SK-N-SH (cell line): ENCODE results near the gene PCSK2. TPM values are rescaled to one million over a fixed set of nuclear protein-coding genes. Genes with fewer than 3 reads are reported as not detected.

Experiments used
- CTCF ChIA-PET: fragments of 300-600, 350-600 bp; formaldehyde crosslinking; extraction: SDS; loops from one replicate; lab custom pipeline; 2021; lab: Yijun Ruan, JAX
- POLR2A ChIA-PET: fragments of 350-600 bp; sonication (Branson Sonifier 250); formaldehyde crosslinking; extraction: SDS; loops from one replicate; lab custom pipeline; 2020; ENCODE audit warnings: antibody characterized with exemption, inconsistent platforms; lab: Yijun Ruan, JAX
- DNase-seq: peaks from one replicate; pipeline ENCODE4 v3.0.0; 2012
- H2AFZ ChIP-seq: fragments of 200-600 bp; sonication (generic); 2 replicates; pipeline ENCODE4 v1.8.1; 2016; ENCODE audit warnings: antibody characterized with exemption, mild to moderate bottlenecking, low read depth
- H3F3A ChIP-seq: fragments of 200-600 bp; sonication (generic); replicated peaks from 2 replicates; pipeline ENCODE3; 2016; ENCODE audit warnings: antibody characterized with exemption, mild to moderate bottlenecking; ENCODE audit not compliant: insufficient read depth
- H3K27ac ChIP-seq, 2 experiments: fragments of 200-500 bp in 1 of 2; fragments of 200-600 bp in 1 of 2; sonication (Bioruptor generic) in 1 of 2; sonication (generic), shearing (Covaris generic) in 1 of 2; 2 replicates each; pipeline versions ENCODE4 v1.5.1 to v1.6.1; 2014 to 2016; ENCODE audit warnings: low read depth in 2 of 2, inconsistent platforms in 1 of 2, low read length in 1 of 2, mild to moderate bottlenecking in 1 of 2, mixed read lengths in 1 of 2
- H3K27me3 ChIP-seq: fragments of 200-600 bp; sonication (generic), shearing (Covaris generic); 2 replicates; pipeline ENCODE4 v1.6.1; 2016; ENCODE audit warnings: mixed run types; ENCODE audit not compliant: insufficient read depth
- H3K36me3 ChIP-seq, 2 experiments: fragments of 200-500 bp in 1 of 2; fragments of 200-600 bp in 1 of 2; sonication (Bioruptor generic) in 1 of 2; sonication (generic) in 1 of 2; replicated peaks in 1 of 2; 2 replicates each; pipeline versions ENCODE3 to v1.5.1; 2014 to 2016; ENCODE audit warnings: low read length in 1 of 2, mild to moderate bottlenecking in 1 of 2; ENCODE audit not compliant: insufficient read depth in 2 of 2, control insufficient read depth in 1 of 2
- H3K4me1 ChIP-seq, 2 experiments: fragments of 200-500 bp in 1 of 2; fragments of 200-600 bp in 1 of 2; sonication (Bioruptor generic) in 1 of 2; sonication (generic), shearing (Covaris generic) in 1 of 2; 2 replicates each; pipeline versions ENCODE4 v1.5.1 to v1.6.1; 2014 to 2016; ENCODE audit warnings: low read depth in 1 of 2, low read length in 1 of 2, mixed run types in 1 of 2; ENCODE audit not compliant: insufficient read depth in 2 of 2, control insufficient read depth in 1 of 2
- H3K4me2 ChIP-seq: fragments of 200-600 bp; sonication (generic), shearing (Covaris generic); 2 replicates; pipeline ENCODE4 v1.6.1; 2017; ENCODE audit warnings: mixed run types
- H3K4me3 ChIP-seq, 2 experiments: fragments of 200-500 bp in 1 of 2; fragments of 200-600 bp in 1 of 2; sonication (Bioruptor generic) in 1 of 2; sonication (generic), shearing (Covaris generic) in 1 of 2; 2 replicates each; pipeline versions ENCODE4 v1.5.1 to v1.8.1; 2014 to 2016; ENCODE audit warnings: low read depth in 2 of 2, inconsistent platforms in 1 of 2, low read length in 1 of 2, mild to moderate bottlenecking in 1 of 2, mixed read lengths in 1 of 2, moderate library complexity in 1 of 2
- H3K79me2 ChIP-seq: fragments of 200-600 bp; sonication (generic); 2 replicates; pipeline ENCODE4 v1.8.1; 2017; ENCODE audit warnings: mild to moderate bottlenecking; ENCODE audit not compliant: insufficient read depth
- H3K9ac ChIP-seq: fragments of 200-600 bp; sonication (generic); 2 replicates; pipeline ENCODE4 v1.6.1; 2017; ENCODE audit warnings: mixed run types
- H3K9me2 ChIP-seq: fragments of 200-600 bp; sonication (generic); 2 replicates; pipeline ENCODE4 v1.6.1; 2017; ENCODE audit warnings: mixed run types
- H3K9me3 ChIP-seq: fragments of 200-600 bp; sonication (generic); 2 replicates; pipeline ENCODE4 v1.6.1; 2017; ENCODE audit warnings: mixed run types, mild to moderate bottlenecking, moderate library complexity
- H4K20me1 ChIP-seq: fragments of 200-600 bp; sonication (generic); 2 replicates; pipeline ENCODE4 v1.6.1; 2017; ENCODE audit warnings: mild to moderate bottlenecking, mixed run types; ENCODE audit not compliant: insufficient read depth
- CHD2 ChIP-seq: fragments of 150-350 bp; IDR thresholded peaks from 2 replicates; pipeline ENCODE4 v1.6.1; 2018; ENCODE audit warnings: low read length; ENCODE audit not compliant: partially characterized antibody
- EZH2phosphoT487 ChIP-seq: fragments of 200-600 bp; sonication (generic); IDR thresholded peaks from 2 replicates; pipeline ENCODE4 v1.6.1; 2017; ENCODE audit warnings: low read depth, mixed run types, mild to moderate bottlenecking, antibody characterized with exemption, moderate library complexity, borderline replicate concordance
- FOXJ3 ChIP-seq: sonication (generic); formaldehyde crosslinking; IDR thresholded peaks from 2 replicates; pipeline ENCODE4 v1.5.1; 2020; ENCODE audit warnings: mild to moderate bottlenecking, missing genetic modification reagents
- IRF3 ChIP-seq: fragments of 150-350 bp; IDR thresholded peaks from 2 replicates; pipeline ENCODE4 v1.6.1; 2016; ENCODE audit warnings: mild to moderate bottlenecking, low read depth, low read length
- JUND ChIP-seq: IDR thresholded peaks from 2 replicates; pipeline ENCODE4 v1.4.0; 2012
- MEF2A ChIP-seq: IDR thresholded peaks from 2 replicates; pipeline ENCODE4 v1.4.0; 2012; ENCODE audit warnings: low read depth, borderline replicate concordance
- NRF1 ChIP-seq: IDR thresholded peaks from 2 replicates; pipeline ENCODE4 v1.6.1; 2012; ENCODE audit warnings: low read depth, mild to moderate bottlenecking, low read length
- PBX3 ChIP-seq: IDR thresholded peaks from 2 replicates; pipeline ENCODE4; 2012
- POLR2AphosphoS5 ChIP-seq: IDR thresholded peaks from 2 replicates; pipeline ENCODE4 v1.6.1; 2012; ENCODE audit warnings: low read depth, low read length
- RAD21 ChIP-seq: IDR thresholded peaks from 2 replicates; pipeline ENCODE4 v1.6.1; 2012; ENCODE audit warnings: mild to moderate bottlenecking, low read length
- TCF12 ChIP-seq: IDR thresholded peaks from 2 replicates; pipeline ENCODE4 v1.4.0; 2012
- USF1 ChIP-seq: IDR thresholded peaks from 2 replicates; pipeline ENCODE4 v1.4.0; 2012; ENCODE audit warnings: low read depth, borderline replicate concordance
- YY1 ChIP-seq: IDR thresholded peaks from 2 replicates; pipeline ENCODE4 v1.4.0; 2012; ENCODE audit warnings: low read depth, mild to moderate bottlenecking
- WGBS: methylation state at CpG from one replicate; pipeline ENCODE4 v1.1.6; 2017; ENCODE audit warnings: low lambda C conversion rate; 5-methylcytosine and 5-hydroxymethylcytosine counted together
- polyA plus RNA-seq, 3 experiments: library from polyadenylated mRNA; depleted of rRNA; stranded (reverse); fragments of >200 nt; gene quantifications; 2 replicates each; pipeline ENCODE4 v1.2.3, GENCODE V29; 2012
- TF ChIP-seq, protein P1 (sequence below): fragments of 150-350 bp; IDR thresholded peaks from 2 replicates; pipeline ENCODE4 v1.6.1; 2017; ENCODE audit warnings: antibody characterized with exemption, low read length, low read depth, borderline replicate concordance

Gene PCSK2
- polyA plus RNA-seq, 1 of the 3 experiments (the other 2 are of a cell fraction): not detected

GRCh38 chr20:17449031-17449430 is 222.2 kb downstream of the PCSK2 start:
- H2AFZ ChIP-seq: no peak overlapping the region
- H3K27me3 ChIP-seq: 0 out of 2 replicates have a peak, but pooled peaks cover 7% of the 10 kb centered on the region
- H3F3A ChIP-seq: no peaks in the 10 kb centered on the region
- no peak for DNase-seq
- 15% methylated on average over 2 of the region's 2 CpGs for WGBS
- no peak overlapping the region for H3K27ac ChIP-seq
- H3K4me2 ChIP-seq: no peak overlapping the region
- H3K9ac ChIP-seq: no peak overlapping the region
- ChIA-PET POLR2A (no interaction called here), CTCF (interaction anchor here (1.3 to 1.8 kb wide), 2 partner anchors 16 to 18 kb away, joined by 3 to 6 read pairs; no protein-coding TSS in a partner anchor)
- H3K4me1 ChIP-seq: no peaks in the 10 kb centered on the region
- no peak overlapping the region for H3K4me3 ChIP-seq
- no peaks in the 10 kb centered on the region for H3K9me3 ChIP-seq
- no peaks in the 10 kb centered on the region for H3K79me2 ChIP-seq
- no peaks in the 10 kb centered on the region for H4K20me1 ChIP-seq
- TF ChIP-seq FOXJ3 (CRISPR knock-in tag) (no peak), RAD21 (no peak), YY1 (no peak), IRF3 (no peak), EZH2phosphoT487 (no peak), MEF2A (no peak)
- H3K36me3 ChIP-seq: no peaks in the 10 kb centered on the region
- no peaks in the 10 kb centered on the region for H3K9me2 ChIP-seq

DNA sequence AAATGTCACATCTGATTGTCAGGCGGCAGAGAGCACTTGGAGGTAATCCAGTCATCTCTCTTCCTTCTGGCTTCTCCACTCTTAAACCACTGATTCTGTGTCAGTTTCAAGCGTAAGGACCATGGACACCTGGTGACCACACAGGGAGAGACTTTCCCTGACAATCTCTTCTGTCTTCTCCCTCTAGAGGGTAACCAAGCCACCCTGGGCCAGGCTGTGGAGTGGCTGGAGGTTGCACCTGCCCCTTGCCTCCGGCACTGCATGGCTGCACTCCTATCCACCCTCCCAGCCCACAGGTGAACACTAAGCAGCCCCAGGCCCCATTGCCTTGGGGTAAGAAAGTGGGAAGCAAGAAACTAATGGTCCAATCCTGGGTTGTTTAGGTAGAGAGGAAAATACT is 225.6 kb downstream of the PCSK2 start:
- Histone ChIP-seq H3K27me3 (no peaks in the 10 kb centered on the region), H3K27ac (no peak overlapping the region), H2AFZ (no peak overlapping the region), H3K36me3 (no peaks in the 10 kb centered on the region), H3K9me2 (no peaks in the 10 kb centered on the region), H3K9ac (no peak overlapping the region), H3K79me2 (no peaks in the 10 kb centered on the region), H3K4me3 (no peak overlapping the region), H3K4me2 (no peak overlapping the region), H3F3A (no peaks in the 10 kb centered on the region), H3K9me3 (no peaks in the 10 kb centered on the region), H3K4me1 (no peaks in the 10 kb centered on the region), H4K20me1 (no peaks in the 10 kb centered on the region)
- 19% methylated on average over 3 of the region's 3 CpGs for WGBS
- ChIA-PET CTCF (interaction anchor here (1.2 to 1.3 kb wide), 2 partner anchors 21 to 648 kb away, joined by 3 to 10 read pairs; no protein-coding TSS in a partner anchor), POLR2A (no interaction called here)
- no peak for DNase-seq
- TF ChIP-seq TCF12 (no peak), RAD21 (no peak), JUND (no peak), CHD2 (no peak), PBX3 (no peak), MEF2A (no peak), POLR2AphosphoS5 (no peak), USF1 (no peak), NRF1 (no peak), EZH2phosphoT487 (no peak)
- TF ChIP-seq, protein P1, sequence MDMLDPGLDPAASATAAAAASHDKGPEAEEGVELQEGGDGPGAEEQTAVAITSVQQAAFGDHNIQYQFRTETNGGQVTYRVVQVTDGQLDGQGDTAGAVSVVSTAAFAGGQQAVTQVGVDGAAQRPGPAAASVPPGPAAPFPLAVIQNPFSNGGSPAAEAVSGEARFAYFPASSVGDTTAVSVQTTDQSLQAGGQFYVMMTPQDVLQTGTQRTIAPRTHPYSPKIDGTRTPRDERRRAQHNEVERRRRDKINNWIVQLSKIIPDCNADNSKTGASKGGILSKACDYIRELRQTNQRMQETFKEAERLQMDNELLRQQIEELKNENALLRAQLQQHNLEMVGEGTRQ: no peak
